H1 (cell line): ENCODE data around the gene CELSR1. TPM values are rescaled to one million over a fixed set of nuclear protein-coding genes. Genes with fewer than 3 reads are reported as not detected.
A peak's percentile ranks its signal among the peaks of the same experiment; 100 is the strongest.

Experiments
- CTCF ChIA-PET: fragments of 300-600 bp; sonication (Branson Sonifier 250); formaldehyde crosslinking; loops from one replicate; lab custom pipeline; 2021; ENCODE audit not compliant: partially characterized antibody; lab: Charles Lee
- POLR2A ChIA-PET: fragments of 300-600 bp; sonication (Branson Sonifier 250); formaldehyde crosslinking; loops from one replicate; lab custom pipeline; 2021; ENCODE audit warnings: inconsistent platforms; ENCODE audit not compliant: partially characterized antibody; lab: Charles Lee
- DNase-seq, 2 experiments: peaks; one replicate each; pipeline versions ENCODE4 v3.0.0 to v3.0.0-alpha.2; 2010 to 2022; ENCODE audit warnings: low spot score in 2 of 2, low read depth in 1 of 2, mixed read lengths in 1 of 2
- FAIRE-seq: peaks from 2 replicates; lab custom pipeline; 2011; peaks lifted over from hg19 to GRCh38; lab: Jason Lieb, UNC
- H2AFZ ChIP-seq: 2 replicates; pipeline ENCODE4 v1.8.1; 2012; ENCODE audit warnings: low read length, inconsistent platforms
- H2AK5ac ChIP-seq: 2 replicates; pipeline ENCODE4 v1.6.1; 2013; ENCODE audit warnings: low read depth, low read length
- H2BK120ac ChIP-seq: replicated peaks from 2 replicates; pipeline ENCODE3; 2013; ENCODE audit warnings: low read depth, low read length, inconsistent platforms
- H2BK12ac ChIP-seq: 2 replicates; pipeline ENCODE4 v1.6.1; 2013; ENCODE audit warnings: low read depth, low read length
- H2BK15ac ChIP-seq: 2 replicates; pipeline ENCODE4 v1.6.1; 2013; ENCODE audit warnings: low read length
- H2BK20ac ChIP-seq: 2 replicates; pipeline ENCODE4 v1.6.1; 2013; ENCODE audit warnings: low read length
- H2BK5ac ChIP-seq: 2 replicates; pipeline ENCODE4 v1.6.1; 2013; ENCODE audit warnings: low read depth, low read length
- H3K14ac ChIP-seq: 2 replicates; pipeline ENCODE4 v1.6.1; 2013; ENCODE audit warnings: inconsistent platforms; ENCODE audit not compliant: insufficient read length
- H3K18ac ChIP-seq: 2 replicates; pipeline ENCODE4 v1.6.1; 2013; ENCODE audit warnings: low read length; ENCODE audit errors: extremely low read depth
- H3K23ac ChIP-seq: 2 replicates; pipeline ENCODE4 v1.6.1; 2013; ENCODE audit warnings: inconsistent platforms; ENCODE audit not compliant: insufficient read length
- H3K23me2 ChIP-seq: 2 replicates; pipeline ENCODE4 v1.6.1; 2013; ENCODE audit warnings: low read depth, low read length
- H3K27ac ChIP-seq: 2 replicates; pipeline ENCODE4 v1.6.1; 2011; ENCODE audit warnings: low read depth, low read length, inconsistent platforms
- H3K27me3 ChIP-seq, 4 experiments: replicated peaks in 1 of 4; 1 replicate in 1 of 4; 2 replicates in 3 of 4; pipeline versions ENCODE4 v1.6.1 to v1.8.1; 2011 to 2013; ENCODE audit warnings: low read length in 3 of 4, mild to moderate bottlenecking in 3 of 4, inconsistent platforms in 2 of 4, mixed read lengths in 2 of 4, moderate library complexity in 1 of 4; ENCODE audit not compliant: control insufficient read depth in 3 of 4, insufficient read depth in 3 of 4; ENCODE audit errors: extremely low read depth in 1 of 4
- H3K36me3 ChIP-seq, 4 experiments: 2 replicates each; pipeline versions ENCODE4 v1.6.1 to v1.8.1; 2011 to 2013; ENCODE audit warnings: mild to moderate bottlenecking in 4 of 4, low read length in 3 of 4, moderate library complexity in 2 of 4, control low read depth in 1 of 4, inconsistent platforms in 1 of 4; ENCODE audit not compliant: insufficient read depth in 4 of 4, control insufficient read depth in 2 of 4
- H3K4ac ChIP-seq: replicated peaks from 2 replicates; pipeline ENCODE3; 2013; ENCODE audit warnings: low read length, low read depth, mixed read lengths, inconsistent platforms; ENCODE audit not compliant: insufficient read length
- H3K4me1 ChIP-seq, 4 experiments: replicated peaks in 1 of 4; 1 replicate in 1 of 4; 2 replicates in 3 of 4; pipeline versions ENCODE4 v1.6.1 to v1.8.1; 2011 to 2013; ENCODE audit warnings: low read length in 3 of 4, inconsistent platforms in 2 of 4, mixed read lengths in 1 of 4; ENCODE audit not compliant: insufficient read depth in 4 of 4, control insufficient read depth in 3 of 4
- H3K4me2 ChIP-seq, 2 experiments: 2 replicates each; pipeline versions ENCODE4 v1.6.1 to v1.8.1; 2011 to 2013; ENCODE audit warnings: low read depth in 2 of 2, low read length in 2 of 2, control low read depth in 1 of 2, inconsistent platforms in 1 of 2, mild to moderate bottlenecking in 1 of 2; ENCODE audit not compliant: insufficient read depth in 1 of 2
- H3K4me3 ChIP-seq, 4 experiments: fragments of 200-600, 300-600 bp in 1 of 4; sonication (generic), shearing (Covaris generic), sonication (Bioruptor Twin) in 1 of 4; 2 replicates each; pipeline versions ENCODE4 v1.5.1 to v1.8.1; 2011 to 2016; ENCODE audit warnings: low read length in 4 of 4, low read depth in 3 of 4, control low read depth in 2 of 4, inconsistent platforms in 2 of 4, mild to moderate bottlenecking in 2 of 4, mixed read lengths in 1 of 4, moderate library complexity in 1 of 4; ENCODE audit not compliant: insufficient read depth in 2 of 4; ENCODE audit errors: extremely low read depth in 1 of 4
- H3K56ac ChIP-seq: replicated peaks from 2 replicates; pipeline ENCODE3; 2013; ENCODE audit warnings: low read depth, mild to moderate bottlenecking, mixed read lengths, low read length, inconsistent platforms; ENCODE audit not compliant: insufficient read length
- H3K79me1 ChIP-seq: 2 replicates; pipeline ENCODE4 v1.6.1; 2013; ENCODE audit warnings: low read depth, low read length, control low read depth
- H3K79me2 ChIP-seq, 2 experiments: 2 replicates each; pipeline versions ENCODE4 v1.6.1 to v1.8.1; 2012 to 2013; ENCODE audit warnings: low read length in 2 of 2, mild to moderate bottlenecking in 2 of 2, inconsistent platforms in 1 of 2; ENCODE audit not compliant: insufficient read depth in 2 of 2, control insufficient read depth in 1 of 2
- H3K9ac ChIP-seq, 4 experiments: replicated peaks in 1 of 4; 1 replicate in 1 of 4; 2 replicates in 3 of 4; pipeline versions ENCODE4 v1.6.1 to v1.8.1; 2011 to 2013; ENCODE audit warnings: low read depth in 3 of 4, low read length in 3 of 4, control low read depth in 2 of 4, mild to moderate bottlenecking in 2 of 4, moderate library complexity in 2 of 4, inconsistent platforms in 1 of 4; ENCODE audit errors: extremely low read depth in 1 of 4
- H3K9me3 ChIP-seq, 2 experiments: 2 replicates each; pipeline versions ENCODE4 v1.6.1 to v1.8.1; 2012 to 2013; ENCODE audit warnings: mild to moderate bottlenecking in 2 of 2, moderate library complexity in 2 of 2, control low read depth in 1 of 2, inconsistent platforms in 1 of 2, low read depth in 1 of 2, low read length in 1 of 2, mixed read lengths in 1 of 2; ENCODE audit not compliant: insufficient read depth in 2 of 2
- H4K20me1 ChIP-seq, 2 experiments: replicated peaks in 1 of 2; 2 replicates each; pipeline versions ENCODE3 to v1.8.1; 2011 to 2013; ENCODE audit warnings: inconsistent platforms in 2 of 2, low read length in 2 of 2, mild to moderate bottlenecking in 1 of 2; ENCODE audit not compliant: insufficient read depth in 2 of 2, control insufficient read depth in 1 of 2
- H4K5ac ChIP-seq: 2 replicates; pipeline ENCODE4 v1.6.1; 2013; ENCODE audit warnings: low read length, low read depth, mixed read lengths, inconsistent platforms; ENCODE audit not compliant: insufficient read length
- H4K8ac ChIP-seq: 2 replicates; pipeline ENCODE4 v1.8.0; 2013; ENCODE audit warnings: mild to moderate bottlenecking, moderate library complexity, low read length, inconsistent platforms; ENCODE audit not compliant: insufficient read depth; ENCODE audit errors: extremely low read depth
- H4K91ac ChIP-seq: replicated peaks from 2 replicates; pipeline ENCODE3; 2013; ENCODE audit warnings: low read length, mixed read lengths, inconsistent platforms; ENCODE audit not compliant: insufficient read length
- CBX5 ChIP-seq: fragments of 300-800, 300-1000 bp; sonication (generic); IDR thresholded peaks from 2 replicates; pipeline ENCODE4 v1.7.1; 2016; ENCODE audit warnings: antibody characterized with exemption, low read length, low read depth
- CREB1 ChIP-seq: IDR thresholded peaks from 2 replicates; pipeline ENCODE4 v1.6.1; 2012; ENCODE audit warnings: inconsistent platforms
- GABPA ChIP-seq: IDR thresholded peaks from 2 replicates; pipeline ENCODE4 v1.6.1; 2011; ENCODE audit warnings: mild to moderate bottlenecking, low read length, moderate library complexity, borderline replicate concordance; ENCODE audit not compliant: insufficient read depth
- JUND ChIP-seq: IDR thresholded peaks from 2 replicates; pipeline ENCODE4 v1.6.1; 2011; ENCODE audit warnings: mild to moderate bottlenecking, improper control_type of control experiment, low read length
- POLR2AphosphoS5 ChIP-seq: IDR thresholded peaks from 2 replicates; pipeline ENCODE4 v1.6.1; 2011; ENCODE audit warnings: low read depth, low read length
- SIN3A ChIP-seq, 2 experiments: IDR thresholded peaks in 1 of 2; conservative IDR thresholded peaks in 1 of 2; 2 replicates each; pipeline ENCODE4 v1.6.1; 2011 to 2012; ENCODE audit warnings: low read length in 2 of 2, improper control_type of control experiment in 1 of 2, low read depth in 1 of 2, mild to moderate bottlenecking in 1 of 2
- SP2 ChIP-seq: IDR thresholded peaks from 2 replicates; pipeline ENCODE4 v1.6.1; 2012; ENCODE audit warnings: mild to moderate bottlenecking, low read length, inconsistent platforms
- TAF7 ChIP-seq: optimal IDR thresholded peaks from 2 replicates; pipeline ENCODE3; 2011; ENCODE audit warnings: low read depth, mild to moderate bottlenecking, inconsistent platforms, low read length, moderate library complexity, borderline replicate concordance
- ZNF274 ChIP-seq: IDR thresholded peaks from 2 replicates; pipeline ENCODE4 v1.7.0; 2012; ENCODE audit warnings: low read length, borderline replicate concordance; ENCODE audit errors: extremely low read depth
- WGBS, 2 experiments: shearing (Covaris generic) in 1 of 2; methylation state at CpG; one replicate each; pipeline versions ENCODE4 v1.1.6 to v1.1.7; 2013 to 2015; ENCODE audit warnings: low lambda C conversion rate in 2 of 2, mixed read lengths in 2 of 2, inconsistent platforms in 1 of 2, low coverage in 1 of 2, missing lambda C conversion rate in 1 of 2; ENCODE audit not compliant: insufficient replicate concordance in 2 of 2, insufficient coverage in 1 of 2, insufficient read length in 1 of 2; ENCODE audit errors: extremely low coverage in 1 of 2, missing lambda C conversion rate in 1 of 2; 5-methylcytosine and 5-hydroxymethylcytosine counted together
- polyA plus RNA-seq, 7 experiments: library from polyadenylated mRNA; depleted of rRNA in 3 of 7; stranded (reverse) in 5 of 7; unstranded in 2 of 7; fragments of >200 nt in 5 of 7; fragments of 200-250 nt in 2 of 7; gene quantifications; 1 replicate in 5 of 7; 2 replicates in 1 of 7; 4 replicates in 1 of 7; pipeline versions ENCODE4 v1.2.1 to v1.2.3, GENCODE V29; 2011 to 2013; ENCODE audit warnings: missing spikeins in 2 of 7, mixed read lengths in 2 of 7
- total RNA-seq: library from RNA; stranded (reverse); fragmentation: NEBNext Ultra II Directional; extraction: Animal tissue kit (Norgen Biotek cat#: 25700); gene quantifications from 2 replicates; pipeline ENCODE4 v1.2.1, GENCODE V29; 2021
- TF ChIP-seq, protein P1 (sequence below): IDR thresholded peaks from 2 replicates; pipeline ENCODE4 v1.6.1; 2012; ENCODE audit warnings: low read length, inconsistent platforms

Gene CELSR1
- total and polyA plus RNA-seq, 2 of the 8 experiments (the other 6 are each of a cell fraction or from before 2014, with no cell fraction given), result 9.0 to 12.4 TPM

DNA sequence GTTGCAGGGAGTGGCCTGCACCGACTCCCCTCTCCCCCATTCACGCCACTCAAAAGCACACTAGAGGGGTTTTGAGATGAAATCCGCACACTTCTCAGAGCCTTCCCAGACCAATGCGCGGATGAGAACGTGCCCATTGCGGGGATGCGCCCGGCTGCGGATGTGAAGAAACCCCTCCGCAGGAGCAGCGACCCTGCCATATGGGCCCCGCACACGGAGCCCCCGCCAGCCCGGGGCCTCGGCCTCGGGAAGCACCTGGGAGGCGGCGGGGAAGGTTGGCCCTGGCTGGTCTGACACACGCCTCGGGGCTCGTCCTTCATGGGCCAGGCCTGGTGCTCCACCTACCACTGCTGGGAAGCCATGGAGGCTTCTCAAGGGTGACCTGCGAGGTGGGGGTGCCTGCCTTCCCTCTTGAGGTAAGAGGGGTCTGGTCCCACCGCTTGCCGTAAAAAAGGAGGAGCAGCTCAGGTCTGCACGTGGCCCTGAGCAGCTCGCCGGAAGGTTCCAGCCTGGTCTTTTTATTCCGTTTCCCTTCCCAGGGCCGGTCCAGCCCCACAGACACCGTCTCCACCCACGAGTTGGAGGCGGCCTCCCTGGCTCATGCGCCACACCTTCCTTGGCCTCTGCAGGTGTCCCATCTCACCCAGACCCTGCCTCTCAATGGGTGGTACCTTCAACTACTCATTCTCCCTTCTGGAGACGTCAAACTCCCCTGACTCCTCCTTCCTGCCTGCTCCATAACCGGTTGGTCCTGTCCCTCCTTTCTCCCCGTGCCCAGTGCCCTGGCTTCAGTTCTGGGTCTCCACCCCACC is 162.6 kb downstream of the CELSR1 start:
- H4K91ac ChIP-seq, result no peak overlapping the region
- no peaks in the 10 kb centered on the region for H3K9me3 ChIP-seq
- no peaks in the 10 kb centered on the region for H3K79me2 ChIP-seq
- H3K36me3 ChIP-seq, result peaks cover 0 to 6% (median 1%) of the 10 kb centered on the region in 4 experiments; a peak in 4 of 8 replicates
- no peak overlapping the region; the same call in 1 of the 2 replicates for H2BK5ac ChIP-seq
- H3K18ac ChIP-seq, result no peak overlapping the region
- no peak overlapping the region for H3K23ac ChIP-seq
- no peak overlapping the region for H2BK120ac ChIP-seq
- H3K9ac ChIP-seq, result no peak overlapping the region
- H3K4me2 ChIP-seq, result no peak overlapping the region
- H4K20me1 ChIP-seq, result peaks cover 0 to 11% of the 10 kb centered on the region in 2 experiments
- H2BK20ac ChIP-seq, result no peak overlapping the region
- no peak overlapping the region for H2BK15ac ChIP-seq
- H2BK12ac ChIP-seq, result 0 out of 2 replicates have a peak overlapping the region, but pooled peaks have one; percentile 60
- H4K8ac ChIP-seq, result peak overlapping the region; percentile 94
- H4K5ac ChIP-seq, result no peak overlapping the region
- H3K27ac ChIP-seq, result no peak overlapping the region
- H2AK5ac ChIP-seq, result 0 out of 2 replicates have a peak overlapping the region, but pooled peaks have one; percentile 24
- FAIRE-seq (no peak), DNase-seq (no peak)
- peaks cover 9% of the 10 kb centered on the region; the same call in 1 of the 2 replicates for H3K23me2 ChIP-seq
- H3K56ac ChIP-seq, result no peak overlapping the region
- no peak overlapping the region for H2AFZ ChIP-seq
- H3K27me3 ChIP-seq, result no peaks in the 10 kb centered on the region
- no peak overlapping the region for H3K4me3 ChIP-seq
- POLR2A ChIA-PET, result no interaction called here
- H3K4me1 ChIP-seq, result peaks cover 0 to 26% (median 23%) of the 10 kb centered on the region in 4 experiments; a peak in 6 of 7 replicates
- 88% methylated on average over 35 of the region's 38 CpGs; no CpG with 5 or more reads in 1 of the 2 experiments for WGBS, 2 experiments
- no peak overlapping the region for H3K4ac ChIP-seq
- H3K14ac ChIP-seq, result no peak overlapping the region
- CTCF ChIA-PET, result interaction anchor here (0.6 to 2.9 kb wide), 4 partner anchors 8 to 168 kb away, joined by 3 to 16 read pairs (median 4); no protein-coding TSS in a partner anchor
- no peaks in the 10 kb centered on the region; the same call in 1 of the 2 replicates for H3K79me1 ChIP-seq
- TF ChIP-seq JUND, result no peak
- TF ChIP-seq CREB1, result no peak
- no peak for TF ChIP-seq GABPA
- TF ChIP-seq, protein P1, sequence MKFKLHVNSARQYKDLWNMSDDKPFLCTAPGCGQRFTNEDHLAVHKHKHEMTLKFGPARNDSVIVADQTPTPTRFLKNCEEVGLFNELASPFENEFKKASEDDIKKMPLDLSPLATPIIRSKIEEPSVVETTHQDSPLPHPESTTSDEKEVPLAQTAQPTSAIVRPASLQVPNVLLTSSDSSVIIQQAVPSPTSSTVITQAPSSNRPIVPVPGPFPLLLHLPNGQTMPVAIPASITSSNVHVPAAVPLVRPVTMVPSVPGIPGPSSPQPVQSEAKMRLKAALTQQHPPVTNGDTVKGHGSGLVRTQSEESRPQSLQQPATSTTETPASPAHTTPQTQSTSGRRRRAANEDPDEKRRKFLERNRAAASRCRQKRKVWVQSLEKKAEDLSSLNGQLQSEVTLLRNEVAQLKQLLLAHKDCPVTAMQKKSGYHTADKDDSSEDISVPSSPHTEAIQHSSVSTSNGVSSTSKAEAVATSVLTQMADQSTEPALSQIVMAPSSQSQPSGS, result no peak
- TF ChIP-seq CBX5, result no peak
- no peak for TF ChIP-seq TAF7
- TF ChIP-seq SIN3A (conservative IDR thresholded peaks at IDR 0.05 in 1 of 2, IDR thresholded peaks at IDR 0.05 in 1 of 2; ENCODE audit: low read depth in 1 of 2, low read length in 2 of 2), result no peak
- no peak for TF ChIP-seq POLR2AphosphoS5
- no peak for TF ChIP-seq SP2
- no peak for TF ChIP-seq ZNF274
